Chondrocyte (in vitro differentiated cells): ENCODE results near the gene THSD4. TPM values are rescaled to one million over a fixed set of nuclear protein-coding genes. Genes with fewer than 3 reads are reported as not detected.

ENCODE experiments used
- DNase-seq: peaks from one replicate; pipeline ENCODE4 v3.0.0; 2021; ENCODE audit warnings: mixed read lengths, low spot score
- H3K27ac Mint-ChIP-seq: one replicate; pipeline ENCODE4 v1.8.0; 2021; ENCODE audit warnings: mild to moderate bottlenecking, moderate library complexity, mixed read lengths; ENCODE audit not compliant: unreplicated experiment
- H3K27me3 Mint-ChIP-seq: 2 replicates; pipeline ENCODE4 v1.8.0; 2021; ENCODE audit warnings: low read depth, mixed read lengths
- H3K36me3 Mint-ChIP-seq: 2 replicates; pipeline ENCODE4 v1.8.0; 2021; ENCODE audit warnings: low read depth, mixed read lengths
- H3K4me1 Mint-ChIP-seq: 2 replicates; pipeline ENCODE4 v1.8.0; 2021; ENCODE audit warnings: low read depth, mild to moderate bottlenecking, mixed read lengths
- H3K4me3 Mint-ChIP-seq: one replicate; pipeline ENCODE4 v1.8.0; 2021; ENCODE audit warnings: mild to moderate bottlenecking, moderate library complexity, mixed read lengths; ENCODE audit not compliant: unreplicated experiment
- H3K9me3 Mint-ChIP-seq: 2 replicates; pipeline ENCODE4 v1.8.0; 2021; ENCODE audit warnings: low read depth, mixed read lengths
- total RNA-seq: library from RNA; stranded (reverse); gene quantifications from 3 replicates; pipeline ENCODE4 v1.2.1, GENCODE V29; 2021
- TF ChIP-seq, protein P1 (sequence below): fragments of 200-600 bp; sonication (generic); IDR thresholded peaks from 2 replicates; pipeline ENCODE4 v1.5.0; 2021; ENCODE audit warnings: antibody characterized with exemption, mild to moderate bottlenecking, moderate library complexity

Gene THSD4
- total RNA-seq, 1 donor from 2014 or later = 3.4 TPM

DNA sequence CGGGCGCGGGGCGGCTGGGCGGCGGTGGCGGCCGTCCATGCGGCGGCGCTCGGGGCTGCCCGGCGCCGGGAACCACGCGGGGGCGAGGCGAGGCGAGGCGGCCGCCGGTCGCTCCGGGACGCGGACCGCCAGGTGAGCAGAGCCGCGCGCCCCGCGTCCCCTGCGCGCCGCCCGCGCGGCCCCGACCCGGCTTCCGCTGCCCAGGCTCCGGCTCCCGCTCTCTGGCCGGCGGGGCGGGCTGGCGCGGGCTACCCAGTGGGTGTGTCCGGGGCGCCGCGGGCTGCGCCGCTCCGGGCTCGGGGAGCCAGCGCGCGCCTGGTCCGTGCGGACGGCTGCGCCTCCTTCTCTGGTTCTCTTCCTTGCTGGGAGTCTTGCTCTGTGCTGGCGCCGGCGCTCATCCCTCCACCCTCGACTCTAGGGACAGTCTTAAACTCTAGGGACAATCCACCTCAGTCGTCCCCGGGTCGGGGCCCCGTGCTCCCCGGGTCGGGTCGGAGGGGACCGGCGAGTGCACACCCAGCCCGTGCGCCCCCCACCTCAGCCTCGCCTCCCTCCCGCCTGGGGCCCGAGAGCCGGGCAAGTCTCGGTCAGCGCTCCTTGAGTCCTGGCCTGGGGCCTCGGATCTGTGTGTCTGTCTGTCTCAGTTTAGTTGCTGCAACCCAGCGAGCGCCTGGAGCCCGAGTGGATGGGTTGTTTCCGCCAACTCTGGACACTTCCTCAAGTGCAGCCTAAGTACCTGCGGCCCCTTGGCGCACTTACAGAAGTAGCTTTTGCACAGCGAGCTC, 488 bp downstream of the THSD4 start:
- no peaks in the 10 kb centered on the region for H3K36me3 Mint-ChIP-seq
- H3K27me3 Mint-ChIP-seq = no peaks in the 10 kb centered on the region
- peak overlapping the region; percentile 70 for H3K4me3 Mint-ChIP-seq
- no peak for DNase-seq
- no peak overlapping the region for H3K27ac Mint-ChIP-seq
- TF ChIP-seq, protein P1, sequence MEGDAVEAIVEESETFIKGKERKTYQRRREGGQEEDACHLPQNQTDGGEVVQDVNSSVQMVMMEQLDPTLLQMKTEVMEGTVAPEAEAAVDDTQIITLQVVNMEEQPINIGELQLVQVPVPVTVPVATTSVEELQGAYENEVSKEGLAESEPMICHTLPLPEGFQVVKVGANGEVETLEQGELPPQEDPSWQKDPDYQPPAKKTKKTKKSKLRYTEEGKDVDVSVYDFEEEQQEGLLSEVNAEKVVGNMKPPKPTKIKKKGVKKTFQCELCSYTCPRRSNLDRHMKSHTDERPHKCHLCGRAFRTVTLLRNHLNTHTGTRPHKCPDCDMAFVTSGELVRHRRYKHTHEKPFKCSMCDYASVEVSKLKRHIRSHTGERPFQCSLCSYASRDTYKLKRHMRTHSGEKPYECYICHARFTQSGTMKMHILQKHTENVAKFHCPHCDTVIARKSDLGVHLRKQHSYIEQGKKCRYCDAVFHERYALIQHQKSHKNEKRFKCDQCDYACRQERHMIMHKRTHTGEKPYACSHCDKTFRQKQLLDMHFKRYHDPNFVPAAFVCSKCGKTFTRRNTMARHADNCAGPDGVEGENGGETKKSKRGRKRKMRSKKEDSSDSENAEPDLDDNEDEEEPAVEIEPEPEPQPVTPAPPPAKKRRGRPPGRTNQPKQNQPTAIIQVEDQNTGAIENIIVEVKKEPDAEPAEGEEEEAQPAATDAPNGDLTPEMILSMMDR = no peak
- no peaks in the 10 kb centered on the region for H3K9me3 Mint-ChIP-seq
- H3K4me1 Mint-ChIP-seq = peaks cover 18% of the 10 kb centered on the region

DNA sequence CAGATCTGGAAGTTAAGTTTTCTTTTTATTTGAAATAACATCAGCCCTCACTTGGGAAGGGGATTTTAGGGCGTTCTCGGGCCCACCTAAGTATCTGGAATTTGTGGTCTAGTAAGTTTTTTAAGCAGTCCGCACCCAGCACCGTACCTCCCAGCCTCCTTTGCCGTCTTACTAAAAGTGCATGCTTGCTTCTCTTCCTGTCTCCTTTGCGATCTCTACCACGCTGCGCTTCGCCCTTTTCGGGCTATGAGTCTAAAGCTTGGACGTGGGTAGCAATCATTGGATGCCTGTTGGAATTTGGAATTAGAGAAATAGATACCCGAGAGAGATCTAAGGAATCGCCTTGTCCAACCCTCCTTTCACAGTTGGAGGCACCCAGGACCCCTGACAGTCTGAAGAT, 1.1 kb downstream of the THSD4 start:
- no peak for DNase-seq
- no peaks in the 10 kb centered on the region for H3K36me3 Mint-ChIP-seq
- no peaks in the 10 kb centered on the region for H3K9me3 Mint-ChIP-seq
- peak overlapping the region; percentile 69 for H3K4me3 Mint-ChIP-seq
- H3K27ac Mint-ChIP-seq = no peak overlapping the region
- peaks cover 13% of the 10 kb centered on the region for H3K4me1 Mint-ChIP-seq
- TF ChIP-seq, protein P1 = no peak
- H3K27me3 Mint-ChIP-seq = no peaks in the 10 kb centered on the region

DNA sequence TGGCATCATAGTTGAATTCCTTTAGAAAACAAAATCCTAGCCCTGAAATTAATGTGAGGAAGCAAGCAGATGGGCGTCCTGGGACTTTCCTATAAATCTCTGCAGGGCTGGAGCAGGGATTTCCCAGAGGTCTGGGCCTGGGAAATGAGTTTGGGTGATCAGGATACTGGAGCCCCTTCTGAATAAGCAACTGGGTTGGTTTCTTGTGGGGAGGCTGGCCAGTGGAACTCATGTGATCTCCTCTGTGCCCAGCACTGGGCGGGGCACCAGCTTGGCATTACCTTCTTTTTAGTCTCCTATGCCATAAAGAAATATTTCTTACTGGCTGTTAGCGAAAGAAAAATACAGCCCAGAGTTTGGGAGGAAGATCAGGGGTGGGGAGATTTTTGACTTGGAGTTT, 1.7 kb downstream of the THSD4 start:
- H3K4me1 Mint-ChIP-seq = peaks cover 12% of the 10 kb centered on the region
- no peaks in the 10 kb centered on the region for H3K27me3 Mint-ChIP-seq
- H3K4me3 Mint-ChIP-seq = no peak overlapping the region
- H3K27ac Mint-ChIP-seq = no peak overlapping the region
- no peak for DNase-seq
- no peaks in the 10 kb centered on the region for H3K36me3 Mint-ChIP-seq
- H3K9me3 Mint-ChIP-seq = no peaks in the 10 kb centered on the region
- TF ChIP-seq, protein P1 = no peak

DNA sequence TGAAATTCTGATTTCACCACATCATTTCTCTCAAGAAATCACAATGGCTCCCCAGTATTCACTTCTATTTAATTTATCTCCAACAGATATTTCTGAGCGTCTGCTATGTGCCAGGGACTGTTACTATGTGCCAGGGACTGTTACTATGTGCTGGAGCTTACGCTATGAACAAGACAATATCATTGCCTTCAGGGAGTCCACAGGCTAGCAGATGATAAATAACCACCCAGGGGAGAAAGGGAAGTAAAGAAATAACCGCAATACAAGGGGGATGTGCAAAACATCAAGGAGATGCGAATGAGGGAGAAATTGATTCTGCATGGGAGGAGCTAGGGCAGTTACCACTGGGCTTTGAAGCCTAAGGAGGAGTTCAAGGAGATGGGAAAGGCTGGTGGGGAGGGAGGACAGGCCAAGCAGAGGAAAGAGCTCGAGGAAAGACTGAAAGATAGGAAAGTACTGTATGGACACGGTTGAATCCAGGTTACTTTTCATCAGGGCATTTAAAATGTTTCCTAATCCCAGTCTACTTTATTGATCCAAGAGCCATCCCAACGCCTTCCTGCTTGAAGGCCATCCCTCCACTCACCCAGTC, 2.5 kb downstream of the THSD4 start:
- Mint-ChIP-seq H3K4me1 (peaks cover 11% of the 10 kb centered on the region), H3K36me3 (no peaks in the 10 kb centered on the region), H3K4me3 (no peak overlapping the region), H3K27me3 (no peaks in the 10 kb centered on the region), H3K9me3 (no peaks in the 10 kb centered on the region), H3K27ac (no peak overlapping the region)
- TF ChIP-seq, protein P1 = no peak
- DNase-seq = no peak

DNA sequence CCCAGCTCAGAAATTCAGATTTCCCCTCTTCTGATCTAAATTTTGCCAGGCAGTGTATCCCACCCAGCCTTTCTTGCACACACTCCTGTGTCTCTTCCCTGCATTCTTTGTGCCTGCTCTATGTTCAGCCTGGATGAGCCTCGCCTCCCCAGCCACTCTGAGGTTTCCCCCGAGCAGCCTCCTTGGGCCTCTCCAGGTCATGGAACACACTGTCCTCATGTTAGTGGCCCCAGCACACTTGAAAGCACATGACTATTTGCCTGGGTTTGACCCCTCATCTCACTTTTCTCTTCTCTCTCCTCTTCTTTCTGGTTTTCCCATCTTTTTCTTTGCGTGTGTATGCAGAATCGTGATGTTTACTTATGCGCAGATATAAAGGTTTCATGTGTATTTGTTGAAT, 3.1 kb downstream of the THSD4 start:
- Mint-ChIP-seq H3K27ac (no peak overlapping the region), H3K4me3 (no peak overlapping the region), H3K36me3 (no peaks in the 10 kb centered on the region), H3K9me3 (no peaks in the 10 kb centered on the region), H3K27me3 (no peaks in the 10 kb centered on the region), H3K4me1 (peaks cover 11% of the 10 kb centered on the region)
- TF ChIP-seq, protein P1 = no peak
- no peak for DNase-seq
